Measurements from ENCODE around the gene AGPAT1. TPM values are rescaled to one million over a fixed set of nuclear protein-coding genes. Genes with fewer than 3 reads are reported as not detected.

Gene AGPAT1
- total and polyA plus RNA-seq, 2 of the 13 experiments (the other 11 are each of a cell fraction or from before 2014, with no cell fraction given) = 51.3 to 139 TPM

DNA sequence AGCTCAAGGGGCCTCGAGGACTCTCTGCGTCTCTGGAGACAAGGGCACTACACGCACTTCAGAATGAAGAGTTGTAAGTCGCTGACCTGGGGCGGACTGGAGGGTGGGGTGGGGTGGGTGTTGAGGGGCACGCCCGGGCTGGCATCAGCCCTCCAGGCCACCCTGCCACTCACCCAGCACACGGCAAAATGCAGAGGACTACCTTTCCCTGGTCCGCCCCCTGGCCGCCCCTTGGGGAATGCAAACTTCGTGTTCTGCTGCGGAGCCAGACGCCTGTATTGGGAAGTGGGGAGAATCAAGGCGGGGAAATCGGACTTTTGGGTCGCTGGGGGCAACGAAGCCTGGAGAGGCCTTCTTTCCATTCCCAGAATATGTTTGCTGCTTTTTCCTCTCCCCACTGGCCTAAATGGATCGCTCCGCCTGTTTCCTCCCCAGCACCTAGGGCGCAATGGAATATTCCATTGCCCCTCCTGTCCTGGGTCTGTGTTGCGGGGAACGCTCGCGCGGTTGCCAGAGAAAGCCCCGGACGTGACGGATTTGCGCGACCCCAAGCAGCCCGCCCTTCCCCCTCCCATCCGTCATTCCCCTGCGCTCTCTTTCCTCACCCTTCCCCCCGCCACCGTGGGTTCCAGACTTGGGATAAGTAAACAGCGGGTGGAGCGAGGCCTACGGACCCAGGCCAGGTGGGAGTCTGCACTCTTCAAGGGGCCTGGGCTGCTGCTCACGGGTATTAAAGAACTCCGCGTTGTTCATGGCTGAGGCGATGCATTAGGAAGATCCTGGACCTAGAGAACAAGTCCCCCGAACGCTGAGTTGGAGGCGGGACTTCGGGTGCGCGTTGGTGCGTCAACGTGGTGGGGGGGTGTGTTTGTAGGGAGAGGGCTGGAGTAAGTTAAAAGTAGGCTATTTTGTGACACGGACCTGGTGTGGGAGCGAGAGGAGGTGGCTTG lies 22.0 kb downstream of the AGPAT1 start, which contains the start of gene PPT2 (continued):
- TF ChIP-seq KIAA2018 (CRISPR knock-in tag; IDR thresholded peaks at IDR 0.05; ENCODE audit: borderline replicate concordance) = peak; percentile 73; the same call in 1 of the 2 replicates
- TF ChIP-seq ZNF501 (CRISPR knock-in tag; IDR thresholded peaks at IDR 0.05) = peak; percentile 80
- TF ChIP-seq, protein P1, sequence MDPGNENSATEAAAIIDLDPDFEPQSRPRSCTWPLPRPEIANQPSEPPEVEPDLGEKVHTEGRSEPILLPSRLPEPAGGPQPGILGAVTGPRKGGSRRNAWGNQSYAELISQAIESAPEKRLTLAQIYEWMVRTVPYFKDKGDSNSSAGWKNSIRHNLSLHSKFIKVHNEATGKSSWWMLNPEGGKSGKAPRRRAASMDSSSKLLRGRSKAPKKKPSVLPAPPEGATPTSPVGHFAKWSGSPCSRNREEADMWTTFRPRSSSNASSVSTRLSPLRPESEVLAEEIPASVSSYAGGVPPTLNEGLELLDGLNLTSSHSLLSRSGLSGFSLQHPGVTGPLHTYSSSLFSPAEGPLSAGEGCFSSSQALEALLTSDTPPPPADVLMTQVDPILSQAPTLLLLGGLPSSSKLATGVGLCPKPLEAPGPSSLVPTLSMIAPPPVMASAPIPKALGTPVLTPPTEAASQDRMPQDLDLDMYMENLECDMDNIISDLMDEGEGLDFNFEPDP (CRISPR knock-in tag; conservative IDR thresholded peaks at IDR 0.05) = 0 out of 2 replicates have a peak, but pooled peaks have one; percentile 60
- no peak for TF ChIP-seq ZNF562 (CRISPR knock-in tag; IDR thresholded peaks at IDR 0.05; ENCODE audit: borderline replicate concordance)
- TF ChIP-seq FOXK1 (CRISPR knock-in tag; IDR thresholded peaks at IDR 0.05; ENCODE audit: borderline replicate concordance, low read depth) = peak; percentile 76; the same call in 1 of the 2 replicates
- TF ChIP-seq, protein P2, sequence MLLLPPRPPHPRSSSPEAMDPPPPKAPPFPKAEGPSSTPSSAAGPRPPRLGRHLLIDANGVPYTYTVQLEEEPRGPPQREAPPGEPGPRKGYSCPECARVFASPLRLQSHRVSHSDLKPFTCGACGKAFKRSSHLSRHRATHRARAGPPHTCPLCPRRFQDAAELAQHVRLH (CRISPR knock-in tag; IDR thresholded peaks at IDR 0.05; ENCODE audit: borderline replicate concordance, low read depth) = no peak
- peak; percentile 41; the same call in 1 of the 2 replicates for TF ChIP-seq CBX5 (CRISPR knock-in tag; IDR thresholded peaks at IDR 0.05; ENCODE audit: borderline replicate concordance)
- peak; percentile 46; the same call in 1 of the 2 replicates for TF ChIP-seq ESRRA (CRISPR knock-in tag; IDR thresholded peaks at IDR 0.05; ENCODE audit: low read depth)
- TF ChIP-seq PTBP1 (IDR thresholded peaks at IDR 0.05; ENCODE audit: low read depth, low read length, poor library complexity, severe bottlenecking) = no peak
- TF ChIP-seq ATAD3A (CRISPR knock-in tag; IDR thresholded peaks at IDR 0.05) = no peak
- TF ChIP-seq KDM5A (IDR thresholded peaks at IDR 0.05; ENCODE audit: borderline replicate concordance, low read length) = peak; percentile 92; the same call in 1 of the 2 replicates
- TF ChIP-seq SRF (IDR thresholded peaks at IDR 0.05; ENCODE audit: low read depth, low read length) = peak; percentile 55; the same call in 1 of the 2 replicates
- TF ChIP-seq TBP (CRISPR knock-in tag; IDR thresholded peaks at IDR 0.05) = 0 out of 2 replicates have a peak, but pooled peaks have one; percentile 32
- 0 out of 2 replicates have a peak, but pooled peaks have one; percentile 44 for TF ChIP-seq ZNF207 (IDR thresholded peaks at IDR 0.05; ENCODE audit: borderline replicate concordance)
- peak; percentile 73 for TF ChIP-seq HOXD1 (CRISPR knock-in tag; IDR thresholded peaks at IDR 0.05)
- TF ChIP-seq ZNF143 (CRISPR knock-in tag; IDR thresholded peaks at IDR 0.05) = peak; percentile 44; the same call in 1 of the 2 replicates
- TF ChIP-seq ZNF282 (IDR thresholded peaks at IDR 0.05; ENCODE audit: partially characterized antibody) = no peak
- peak; percentile 28; the same call in 1 of the 2 replicates for TF ChIP-seq ZNF772 (CRISPR knock-in tag; IDR thresholded peaks at IDR 0.05)
